Panc1 (cell line): ENCODE results near the gene APOBEC3G.
"Not testable (repeated sequence)": the region's sequence is repeated elsewhere in the genome, so short reads cannot be mapped to it uniquely, and the experiment has no call there.

Experiments
- POLR2AphosphoS5 ChIP-seq: IDR thresholded peaks from 2 replicates; pipeline ENCODE4 v1.6.1; 2012; ENCODE audit warnings: mild to moderate bottlenecking, low read depth, low read length, moderate library complexity
- SIN3A ChIP-seq: IDR thresholded peaks from 2 replicates; pipeline ENCODE4 v1.6.1; 2012; ENCODE audit warnings: low read depth, mild to moderate bottlenecking, low read length, moderate library complexity, borderline replicate concordance; ENCODE audit not compliant: insufficient read depth
- TCF7L2 ChIP-seq: IDR thresholded peaks from 2 replicates; pipeline ENCODE4 v1.6.1; 2011; ENCODE audit warnings: mild to moderate bottlenecking, low read depth, low read length, inconsistent platforms
- TF ChIP-seq, protein P1 (sequence below): fragments of 450-650 bp; IDR thresholded peaks from 2 replicates; pipeline ENCODE4 v1.5.1; 2017; ENCODE audit warnings: mild to moderate bottlenecking

DNA sequence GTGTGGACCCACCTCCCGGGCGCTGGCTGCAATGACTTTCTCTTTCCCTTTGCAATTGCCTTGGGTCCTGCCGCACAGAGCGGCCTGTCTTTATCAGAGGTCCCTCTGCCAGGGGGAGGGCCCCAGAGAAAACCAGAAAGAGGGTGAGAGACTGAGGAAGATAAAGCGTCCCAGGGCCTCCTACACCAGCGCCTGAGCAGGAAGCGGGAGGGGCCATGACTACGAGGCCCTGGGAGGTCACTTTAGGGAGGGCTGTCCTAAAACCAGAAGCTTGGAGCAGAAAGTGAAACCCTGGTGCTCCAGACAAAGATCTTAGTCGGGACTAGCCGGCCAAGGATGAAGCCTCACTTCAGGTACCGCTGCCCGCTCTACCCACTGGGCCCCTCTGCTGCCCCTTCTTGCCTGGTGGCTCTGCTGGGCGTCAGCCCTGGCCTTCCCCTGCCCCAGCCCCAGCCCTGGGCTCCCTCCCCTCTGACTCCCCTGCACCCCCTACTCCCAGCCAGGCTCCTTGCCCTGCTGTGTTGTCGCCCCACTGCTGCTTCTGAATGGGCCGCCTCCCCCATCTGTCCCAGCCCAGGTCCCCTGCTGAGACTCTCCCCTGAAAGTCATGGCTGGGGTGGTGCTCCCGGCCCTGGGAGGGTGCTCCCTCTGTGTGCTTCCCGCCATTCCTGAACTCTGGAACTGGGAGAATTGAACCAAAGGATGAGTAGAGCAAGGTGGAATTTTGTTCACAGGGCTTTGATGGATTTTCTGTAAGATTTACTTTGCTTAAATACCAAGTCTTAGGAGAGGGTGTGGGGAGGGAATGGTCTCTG, at the start of gene APOBEC3G:
- TF ChIP-seq, protein P1, sequence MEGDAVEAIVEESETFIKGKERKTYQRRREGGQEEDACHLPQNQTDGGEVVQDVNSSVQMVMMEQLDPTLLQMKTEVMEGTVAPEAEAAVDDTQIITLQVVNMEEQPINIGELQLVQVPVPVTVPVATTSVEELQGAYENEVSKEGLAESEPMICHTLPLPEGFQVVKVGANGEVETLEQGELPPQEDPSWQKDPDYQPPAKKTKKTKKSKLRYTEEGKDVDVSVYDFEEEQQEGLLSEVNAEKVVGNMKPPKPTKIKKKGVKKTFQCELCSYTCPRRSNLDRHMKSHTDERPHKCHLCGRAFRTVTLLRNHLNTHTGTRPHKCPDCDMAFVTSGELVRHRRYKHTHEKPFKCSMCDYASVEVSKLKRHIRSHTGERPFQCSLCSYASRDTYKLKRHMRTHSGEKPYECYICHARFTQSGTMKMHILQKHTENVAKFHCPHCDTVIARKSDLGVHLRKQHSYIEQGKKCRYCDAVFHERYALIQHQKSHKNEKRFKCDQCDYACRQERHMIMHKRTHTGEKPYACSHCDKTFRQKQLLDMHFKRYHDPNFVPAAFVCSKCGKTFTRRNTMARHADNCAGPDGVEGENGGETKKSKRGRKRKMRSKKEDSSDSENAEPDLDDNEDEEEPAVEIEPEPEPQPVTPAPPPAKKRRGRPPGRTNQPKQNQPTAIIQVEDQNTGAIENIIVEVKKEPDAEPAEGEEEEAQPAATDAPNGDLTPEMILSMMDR: not testable (repeated sequence)
- TF ChIP-seq POLR2AphosphoS5, TCF7L2, SIN3A: not testable (repeated sequence)
